IMR-90 (cell line): ENCODE data around the gene PDCD10. TPM values are rescaled to one million over a fixed set of nuclear protein-coding genes. Genes with fewer than 3 reads are reported as not detected.

ENCODE experiments used
- ATAC-seq: fragments of 200-7000 bp; cut with Tn5 transposase; 2 replicates; pipeline ENCODE4 v1.9.1; 2020; ENCODE audit warnings: low read depth, mild to moderate bottlenecking, moderate library complexity
- BruUV-seq: library from RNA; stranded (reverse); fragments of 400-500 nt; replicated peaks from 2 replicates; lab custom pipeline; 2021; lab: Mats Ljungman, UMichigan
- CTCF ChIA-PET: fragments of 300-600 bp; formaldehyde crosslinking; extraction: SDS; loops from one replicate; lab custom pipeline; 2021; ENCODE audit warnings: antibody characterized with exemption; lab: Yijun Ruan, JAX
- POLR2A ChIA-PET: fragments of 300-600 bp; sonication (Branson Sonifier 250); formaldehyde crosslinking; loops from one replicate; lab custom pipeline; 2022; ENCODE audit warnings: antibody characterized with exemption; ENCODE audit not compliant: unreplicated experiment; lab: Charles Lee
- DNase-seq: peaks from one replicate; pipeline ENCODE4 v3.0.0; 2013
- H2AFZ ChIP-seq: replicated peaks from 2 replicates; pipeline ENCODE3; 2013; ENCODE audit warnings: low read length, mild to moderate bottlenecking; ENCODE audit not compliant: poor library complexity
- H2AK5ac ChIP-seq: 2 replicates; pipeline ENCODE4 v1.6.1; 2013; ENCODE audit warnings: low read depth, low read length, inconsistent platforms
- H2AK9ac ChIP-seq: replicated peaks from 2 replicates; pipeline ENCODE3; 2013; ENCODE audit warnings: mild to moderate bottlenecking, low read depth, low read length, moderate library complexity; ENCODE audit not compliant: poor library complexity
- H2BK120ac ChIP-seq: 2 replicates; pipeline ENCODE4 v1.6.1; 2013; ENCODE audit warnings: low read depth, low read length, inconsistent platforms
- H2BK15ac ChIP-seq: 3 replicates; pipeline ENCODE4 v1.6.1; 2013; ENCODE audit warnings: low read depth, low read length, inconsistent platforms
- H2BK20ac ChIP-seq: 2 replicates; pipeline ENCODE4 v1.6.1; 2013; ENCODE audit warnings: low read depth, mild to moderate bottlenecking, inconsistent platforms, low read length, moderate library complexity
- H2BK5ac ChIP-seq: 2 replicates; pipeline ENCODE4 v1.6.1; 2013; ENCODE audit warnings: mild to moderate bottlenecking, low read depth, low read length, inconsistent platforms; ENCODE audit not compliant: poor library complexity, severe bottlenecking
- H3K14ac ChIP-seq: replicated peaks from 2 replicates; pipeline ENCODE4 v1.6.1; 2013; ENCODE audit warnings: low read depth, low read length, inconsistent platforms
- H3K18ac ChIP-seq: 2 replicates; pipeline ENCODE4 v1.6.1; 2013; ENCODE audit warnings: low read depth, low read length, control low read depth
- H3K23ac ChIP-seq: 2 replicates; pipeline ENCODE4 v1.6.1; 2013; ENCODE audit warnings: low read depth, low read length, inconsistent platforms
- H3K27ac ChIP-seq: 2 replicates; pipeline ENCODE4 v1.5.1; 2013; ENCODE audit warnings: mild to moderate bottlenecking, control low read depth, low read length; ENCODE audit not compliant: insufficient read depth
- H3K27me3 ChIP-seq: 2 replicates; pipeline ENCODE4 v1.6.1; 2013; ENCODE audit warnings: low read length; ENCODE audit not compliant: control insufficient read depth, insufficient read depth
- H3K36me3 ChIP-seq: 2 replicates; pipeline ENCODE4 v1.6.1; 2013; ENCODE audit warnings: low read length, mixed read lengths; ENCODE audit not compliant: control insufficient read depth, insufficient read depth
- H3K4ac ChIP-seq: 2 replicates; pipeline ENCODE4 v1.6.1; 2013; ENCODE audit warnings: low read depth, low read length, inconsistent platforms
- H3K4me1 ChIP-seq: 2 replicates; pipeline ENCODE4 v1.6.1; 2013; ENCODE audit warnings: low read length, mixed read lengths; ENCODE audit not compliant: control insufficient read depth, insufficient read depth
- H3K4me2 ChIP-seq: 2 replicates; pipeline ENCODE4 v1.6.1; 2013; ENCODE audit warnings: low read depth, mild to moderate bottlenecking, control low read depth, low read length, moderate library complexity
- H3K4me3 ChIP-seq: 2 replicates; pipeline ENCODE4 v1.5.1; 2013; ENCODE audit warnings: low read depth, mild to moderate bottlenecking, control low read depth, low read length, moderate library complexity; ENCODE audit not compliant: insufficient read depth
- H3K56ac ChIP-seq: 2 replicates; pipeline ENCODE4 v1.6.1; 2013; ENCODE audit warnings: low read length, inconsistent platforms; ENCODE audit not compliant: insufficient read depth; ENCODE audit errors: extremely low read depth
- H3K79me1 ChIP-seq, 2 experiments: 2 replicates each; pipeline ENCODE4 v1.6.1; 2013; ENCODE audit warnings: low read length in 2 of 2, inconsistent platforms in 1 of 2, low read depth in 1 of 2
- H3K9ac ChIP-seq: 2 replicates; pipeline ENCODE4 v1.6.1; 2013; ENCODE audit warnings: low read depth, low read length, control low read depth
- H3K9me1 ChIP-seq: 2 replicates; pipeline ENCODE4 v1.6.1; 2013; ENCODE audit warnings: low read length, inconsistent platforms; ENCODE audit not compliant: insufficient read depth
- H3K9me3 ChIP-seq: 2 replicates; pipeline ENCODE4 v1.6.1; 2013; ENCODE audit warnings: low read length; ENCODE audit not compliant: control insufficient read depth, insufficient read depth
- H4K20me1 ChIP-seq: 2 replicates; pipeline ENCODE4 v1.6.1; 2013; ENCODE audit warnings: low read length, inconsistent platforms; ENCODE audit not compliant: insufficient read depth
- H4K5ac ChIP-seq: 2 replicates; pipeline ENCODE4 v1.6.1; 2013; ENCODE audit warnings: mild to moderate bottlenecking, low read depth, low read length, control low read depth
- H4K8ac ChIP-seq, 2 experiments: 2 replicates each; pipeline ENCODE4 v1.6.1; 2013; ENCODE audit warnings: low read depth in 2 of 2, low read length in 2 of 2, control low read depth in 1 of 2, inconsistent platforms in 1 of 2
- H4K91ac ChIP-seq: 2 replicates; pipeline ENCODE4 v1.6.1; 2013; ENCODE audit warnings: low read depth, low read length, inconsistent platforms; ENCODE audit not compliant: insufficient read depth
- BHLHE40 ChIP-seq: fragments of 150-350 bp; IDR thresholded peaks from 2 replicates; pipeline ENCODE4 v1.6.1; 2016; ENCODE audit warnings: mild to moderate bottlenecking, low read depth, low read length
- CTCF ChIP-seq: conservative IDR thresholded peaks from 2 replicates; pipeline ENCODE4 v1.5.1; 2012; ENCODE audit warnings: mild to moderate bottlenecking, low read depth, low read length, improper control_type of control experiment
- MAZ ChIP-seq: IDR thresholded peaks from 2 replicates; pipeline ENCODE4 v1.6.1; 2012; ENCODE audit warnings: low read depth, mild to moderate bottlenecking, low read length, improper control_type of control experiment, moderate library complexity, borderline replicate concordance
- RAD21 ChIP-seq: IDR thresholded peaks from 2 replicates; pipeline ENCODE4 v1.6.1; 2012; ENCODE audit warnings: low read length, improper control_type of control experiment
- RCOR1 ChIP-seq: IDR thresholded peaks from 2 replicates; pipeline ENCODE4 v1.6.1; 2012; ENCODE audit warnings: mild to moderate bottlenecking, low read length, improper control_type of control experiment; ENCODE audit not compliant: insufficient replicate concordance
- SMC3 ChIP-seq: fragments of 150-350 bp; IDR thresholded peaks from 2 replicates; pipeline ENCODE4 v1.6.1; 2016; ENCODE audit warnings: low read depth, mild to moderate bottlenecking, antibody characterized with exemption, low read length, moderate library complexity
- USF2 ChIP-seq: fragments of 150-350 bp; IDR thresholded peaks from 2 replicates; pipeline ENCODE4 v1.6.1; 2017; ENCODE audit warnings: mild to moderate bottlenecking, antibody characterized with exemption, low read length, low read depth
- WGBS, 2 experiments: methylation state at CpG; one replicate each; pipeline versions ENCODE4 v1.1.5 to v1.1.7; 2013; ENCODE audit warnings: missing lambda C conversion rate in 2 of 2; ENCODE audit not compliant: insufficient read length in 1 of 2; ENCODE audit errors: extremely low coverage in 2 of 2; 5-methylcytosine and 5-hydroxymethylcytosine counted together
- dilution Hi-C: fragments of 300-500 bp; cut with HindIII; formaldehyde crosslinking; loops from one replicate; pipeline ENCODE4 v1.14.3; 2018; ENCODE audit warnings: low sequenced_read_pairs; ENCODE audit not compliant: unreplicated experiment
- in situ Hi-C: fragments of 300-500 bp; cut with MboI; formaldehyde crosslinking; loops from 3 replicates; pipeline ENCODE4 v1.14.3; 2019; ENCODE audit warnings: low sequenced_read_pairs, inconsistent platforms, mixed read lengths
- intact Hi-C: fragments of 100-400 bp; cut with micrococcal nuclease; formaldehyde crosslinking; loops from 2 replicates; pipeline ENCODE4 v1.10.0; 2022
- polyA plus RNA-seq, 3 experiments: library from polyadenylated mRNA; depleted of rRNA; stranded (reverse); fragments of >200 nt; gene quantifications; 2 replicates each; pipeline ENCODE4 v1.2.3, GENCODE V29; 2012; ENCODE audit warnings: low replicate concordance in 1 of 3
- total RNA-seq: library from RNA; depleted of rRNA; stranded (reverse); fragments of >200 nt; gene quantifications from 2 replicates; pipeline ENCODE4 v1.2.3, GENCODE V29; 2012

The PDCD10 gene
- total and polyA plus RNA-seq, 2 of the 4 experiments (the other 2 are of a cell fraction): 36.7 to 47.3 TPM

DNA sequence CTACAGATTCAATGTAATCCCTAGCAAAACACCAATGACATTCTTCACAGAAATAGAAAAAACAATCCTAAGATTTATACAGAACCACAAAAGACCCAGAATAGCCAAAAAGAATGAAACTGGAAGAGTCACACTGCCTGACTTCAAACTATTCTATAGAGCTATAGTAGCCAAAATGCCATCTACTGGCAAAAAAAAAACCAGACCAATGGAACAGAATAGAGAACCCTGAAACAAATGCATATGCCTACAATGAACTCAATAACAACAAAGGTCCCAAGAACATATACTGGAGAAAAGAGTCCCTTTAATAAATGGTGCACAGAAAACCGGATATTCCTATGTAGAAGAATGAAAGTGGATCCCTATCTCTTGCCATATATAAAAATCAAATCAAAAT lies 19.8 kb downstream of the PDCD10 start:
- no peak overlapping the region for H3K18ac ChIP-seq
- no peak overlapping the region for H2BK15ac ChIP-seq
- H4K8ac ChIP-seq: no peak overlapping the region
- TF ChIP-seq MAZ (no peak), CTCF (no peak), USF2 (no peak), RCOR1 (no peak), SMC3 (no peak), BHLHE40 (no peak), RAD21 (no peak)
- no peaks in the 10 kb centered on the region for H3K9me3 ChIP-seq
- H4K20me1 ChIP-seq: no peaks in the 10 kb centered on the region
- no peak overlapping the region for H3K4me3 ChIP-seq
- POLR2A ChIA-PET: no interaction called here
- H3K9me1 ChIP-seq: no peaks in the 10 kb centered on the region
- H3K9ac ChIP-seq: no peak overlapping the region
- H2BK5ac ChIP-seq: no peak overlapping the region
- H3K36me3 ChIP-seq: peaks cover 8% of the 10 kb centered on the region
- no peaks in the 10 kb centered on the region for H3K27me3 ChIP-seq
- H2BK120ac ChIP-seq: no peak overlapping the region
- peaks cover 17 to 26% of the 10 kb centered on the region in 2 experiments; a peak in 3 of 4 replicates for H3K79me1 ChIP-seq
- H2BK20ac ChIP-seq: no peak overlapping the region
- no peak overlapping the region for H3K27ac ChIP-seq
- in situ Hi-C loops: no loop called here
- no peak overlapping the region for H2AK5ac ChIP-seq
- no peak overlapping the region for H3K14ac ChIP-seq
- H4K5ac ChIP-seq: no peak overlapping the region
- no peak overlapping the region for H2AFZ ChIP-seq
- H2AK9ac ChIP-seq: no peak overlapping the region
- ATAC-seq (no peak), DNase-seq (no peak)
- CTCF ChIA-PET: no interaction called here
- H4K91ac ChIP-seq: no peak overlapping the region
- H3K56ac ChIP-seq: no peak overlapping the region
- H3K4ac ChIP-seq: no peak overlapping the region
- no peaks in the 10 kb centered on the region for H3K4me1 ChIP-seq
- dilution Hi-C loops: no loop called here
- H3K4me2 ChIP-seq: no peak overlapping the region
- no CpG with 5 or more reads among the region's 1 CpG for WGBS, 2 experiments
- H3K23ac ChIP-seq: no peak overlapping the region
- no TSS peak for BruUV-seq
- intact Hi-C loops: no loop called here
